HL-60/S4 (cell line): ENCODE data around the gene ABHD17B.
"Not testable (repeated sequence)": the region's sequence is repeated elsewhere in the genome, so short reads cannot be mapped to it uniquely, and the experiment has no call there.

Experiments
- in situ Hi-C: fragments of 300-500 bp; cut with MboI; formaldehyde crosslinking; loops from 2 replicates; pipeline ENCODE4 v1.14.3; 2022; ENCODE audit warnings: low sequenced_read_pairs

The ABHD17B gene

DNA sequence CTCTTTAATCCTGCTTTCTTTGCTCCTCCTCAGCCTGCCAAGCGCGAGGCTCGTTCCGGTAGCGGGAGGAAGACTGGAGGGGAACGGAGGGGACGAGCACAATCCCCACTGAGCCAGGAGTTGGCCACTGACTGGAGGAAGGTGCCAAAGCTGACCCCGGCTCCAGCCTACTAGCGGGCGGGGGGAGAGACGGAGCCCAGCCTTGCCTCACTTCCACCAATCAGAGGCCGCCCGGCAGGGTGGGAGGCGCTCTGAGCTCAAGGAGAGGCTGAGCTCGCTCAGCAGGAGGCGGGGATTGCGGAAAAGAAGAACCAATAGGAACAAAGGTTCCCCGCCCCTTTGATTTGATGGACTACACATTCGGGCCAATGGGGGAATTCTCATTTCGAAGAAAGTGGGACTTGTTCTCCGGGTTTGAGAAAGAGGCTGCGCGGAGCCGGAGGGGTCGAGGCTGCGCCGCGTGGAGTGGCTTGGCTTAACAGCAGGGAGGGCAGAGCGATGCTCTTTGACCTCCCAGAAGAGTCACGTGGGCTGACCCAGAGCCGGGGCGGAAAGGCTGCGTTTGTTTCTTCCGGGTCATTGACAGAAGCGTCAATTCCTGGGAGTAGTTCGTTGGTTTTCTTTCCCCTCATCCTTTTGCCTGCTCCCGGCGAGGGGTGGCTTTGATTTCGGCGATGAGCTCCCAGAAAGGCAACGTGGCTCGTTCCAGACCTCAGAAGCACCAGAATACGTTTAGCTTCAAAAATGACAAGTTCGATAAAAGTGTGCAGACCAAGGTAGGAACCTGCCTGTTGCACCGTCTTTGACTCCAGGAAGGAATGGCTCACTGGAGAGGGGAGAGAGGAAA lies at the start of gene ABHD17B, which contains the start of gene C9orf85:
Gene ABHD17B, minus strand, starts transcription at position 133 of the 847 bp plus-strand sequence. CDS start 36,113 bp downstream, outside the sequence.
Gene C9orf85, plus strand, starts transcription at position 579 of the 847 bp plus-strand sequence. Its CDS starts 96 bp downstream, at position 675.
- in situ Hi-C loops, result no loop called here

DNA sequence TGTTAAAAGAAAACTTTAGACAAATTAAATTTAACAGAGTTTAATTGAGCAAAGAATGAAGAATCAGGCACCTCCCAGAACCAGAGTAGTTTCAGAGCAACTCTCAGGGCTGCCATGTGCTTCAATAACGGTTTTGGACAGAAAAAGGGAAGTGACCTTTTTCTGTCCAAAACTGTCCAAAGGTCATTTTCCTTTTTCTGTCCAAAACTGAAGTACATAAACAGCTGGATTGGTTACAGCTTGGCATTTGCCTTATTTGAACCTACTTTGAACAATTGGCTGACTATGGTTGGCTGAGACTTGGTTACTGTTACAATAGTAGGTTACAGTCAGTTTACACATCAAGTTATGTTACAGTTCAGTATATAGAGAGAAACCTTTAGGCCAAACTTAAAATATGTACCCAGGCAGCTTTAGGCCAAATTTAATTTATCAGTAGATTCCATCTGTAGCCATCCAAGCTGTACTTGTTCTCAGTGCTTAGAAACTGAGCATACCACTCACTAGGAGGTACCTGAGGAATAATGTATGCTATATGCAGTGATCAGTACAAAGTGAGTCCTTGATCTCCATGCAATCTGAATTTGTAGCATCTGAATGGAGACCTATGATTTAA lies 44.4 kb upstream of the ABHD17B start:
- in situ Hi-C loops, result no loop called here

DNA sequence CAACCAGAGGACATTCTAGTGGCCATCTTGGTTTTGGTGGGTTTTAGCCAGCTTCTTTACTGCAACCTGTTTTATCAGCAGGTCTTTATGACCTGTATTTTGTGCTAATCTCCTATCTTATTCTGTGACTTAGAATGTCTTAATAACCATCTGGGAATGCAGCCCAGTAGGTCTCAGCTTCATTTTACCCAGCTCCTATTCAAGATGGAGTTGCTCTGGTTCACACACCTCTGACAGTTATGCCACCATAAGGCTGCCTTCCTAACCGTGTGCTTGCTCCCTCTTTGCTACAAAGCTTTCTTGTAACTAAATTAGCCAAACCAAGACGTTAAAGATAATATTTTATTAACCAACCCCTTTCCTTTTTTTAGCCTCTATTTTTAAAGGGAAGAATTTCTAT lies 43.7 kb upstream of the ABHD17B start:
- in situ Hi-C loops, result not testable (repeated sequence)

DNA sequence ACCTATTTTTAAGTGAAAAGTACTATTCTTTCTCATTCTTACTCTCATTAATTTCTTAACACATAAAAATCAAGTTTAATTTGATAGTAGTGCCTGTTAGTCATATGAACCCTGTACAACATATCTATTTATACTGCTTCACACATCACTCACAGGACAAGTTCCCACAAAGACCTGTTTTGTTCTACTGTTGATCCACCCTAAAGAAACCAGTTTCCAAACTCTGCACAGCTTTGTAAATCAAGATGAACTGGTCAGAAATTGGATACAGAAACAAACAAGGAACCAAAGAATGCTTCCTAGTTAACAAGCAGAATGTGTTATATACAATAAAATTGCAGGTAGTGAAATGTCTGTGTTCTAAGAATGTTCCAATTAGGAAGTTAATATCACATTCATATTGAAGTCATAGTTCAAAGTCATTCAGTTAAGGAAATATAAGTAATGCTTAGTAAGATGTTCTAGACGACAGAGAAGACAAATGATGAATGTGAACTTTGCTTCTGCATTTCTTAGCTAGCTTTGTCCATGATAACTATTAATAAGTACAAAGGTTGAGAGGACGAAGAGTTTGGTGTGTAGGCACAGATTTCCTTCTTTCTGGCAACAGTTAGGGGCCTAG lies 33.9 kb upstream of the ABHD17B start:
- in situ Hi-C loops, result no loop called here

DNA sequence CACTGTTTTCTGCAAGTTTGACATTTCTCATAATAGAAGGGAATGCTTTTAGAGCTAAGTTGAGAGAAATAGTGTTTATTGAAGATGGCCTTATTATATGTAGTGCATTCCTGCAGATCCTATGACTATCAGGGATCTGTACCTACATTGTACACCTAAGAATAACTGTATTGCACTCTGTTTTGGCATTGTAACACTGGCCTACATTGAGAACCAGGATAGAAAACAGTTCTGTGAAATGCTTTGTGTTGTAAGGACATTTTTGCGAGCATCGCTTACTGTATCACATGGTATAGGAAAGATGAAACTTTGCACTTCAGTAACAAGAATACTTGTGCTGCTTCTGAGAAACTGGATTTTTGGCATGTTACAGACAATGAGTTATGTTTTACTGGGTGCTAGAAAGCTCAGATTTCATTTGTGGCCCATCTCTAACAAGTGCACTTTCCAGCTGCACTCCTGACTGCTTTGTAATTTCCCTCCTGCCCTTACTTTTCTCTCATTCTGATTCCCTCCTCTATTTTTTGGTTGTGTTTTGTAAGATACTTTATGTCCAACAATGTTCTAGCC lies 31.1 kb upstream of the ABHD17B start:
- in situ Hi-C loops, result no loop called here

DNA sequence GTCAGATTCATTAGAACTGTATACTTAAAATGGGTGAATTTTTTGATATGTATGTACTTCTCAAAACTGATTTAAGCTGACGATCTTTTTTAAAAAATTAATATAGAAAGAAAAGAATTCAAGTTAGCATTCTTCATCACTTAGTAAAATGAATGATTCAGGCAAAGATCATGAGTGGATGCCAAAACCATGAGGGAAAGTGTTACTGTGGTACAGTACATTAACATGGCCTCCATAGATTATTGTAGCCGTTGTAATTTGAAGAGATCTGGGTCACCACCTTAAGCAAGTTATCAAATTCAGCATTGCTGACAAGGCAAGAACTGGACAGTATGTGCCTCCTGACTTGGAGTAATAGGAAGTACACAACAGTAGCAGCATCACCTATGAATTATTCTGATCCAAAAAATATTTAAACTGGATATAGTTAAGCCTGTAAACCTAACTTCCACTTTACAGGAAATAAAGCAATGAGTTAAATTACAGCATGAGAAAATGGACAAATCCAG lies 30.1 kb upstream of the ABHD17B start:
- in situ Hi-C loops, result no loop called here

DNA sequence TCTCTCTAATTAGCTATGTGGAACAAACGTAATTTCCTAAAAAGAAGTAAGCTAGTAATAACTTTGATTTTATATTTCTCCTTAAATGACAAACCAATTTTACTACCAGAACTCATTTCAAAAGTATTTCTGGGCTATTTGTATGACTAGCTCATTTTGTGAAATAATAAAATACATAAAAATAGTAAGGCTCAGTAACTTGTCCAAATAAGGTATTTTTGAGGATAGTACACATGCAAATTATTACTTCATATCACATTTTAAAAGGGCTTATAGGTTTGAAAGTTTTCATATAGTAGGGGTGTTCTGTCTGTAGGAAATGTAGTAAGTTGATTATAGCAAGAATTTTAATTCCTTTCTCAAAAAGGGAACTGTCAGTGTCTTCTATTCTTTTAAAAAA lies 26.9 kb upstream of the ABHD17B start:
- in situ Hi-C loops, result no loop called here

DNA sequence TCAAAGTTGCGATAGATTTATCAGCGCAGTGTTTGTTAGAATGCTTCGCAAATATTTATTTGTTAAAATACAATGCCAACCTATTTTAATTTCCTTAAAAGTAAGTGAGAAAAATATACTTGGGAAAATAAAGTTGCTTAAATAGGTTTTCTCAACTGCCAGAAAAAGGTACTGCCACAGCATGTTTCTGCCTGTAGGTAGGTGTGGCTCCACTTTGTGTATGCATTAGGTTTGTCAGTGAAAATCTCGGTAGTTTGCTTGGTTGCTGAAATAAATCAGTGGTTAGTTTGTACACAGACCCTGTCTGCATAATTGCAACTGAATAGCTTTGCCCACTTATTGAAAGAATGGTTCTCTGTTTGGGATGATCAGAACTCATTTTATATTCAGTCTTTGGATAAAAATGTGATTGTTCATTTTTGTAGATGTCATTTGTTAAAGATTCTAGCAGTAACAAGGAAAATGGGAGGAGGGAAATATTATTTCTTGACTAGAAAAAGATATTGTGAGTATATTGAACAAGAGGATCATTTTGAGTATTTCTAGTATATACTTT lies 26.2 kb upstream of the ABHD17B start:
- in situ Hi-C loops, result no loop called here

DNA sequence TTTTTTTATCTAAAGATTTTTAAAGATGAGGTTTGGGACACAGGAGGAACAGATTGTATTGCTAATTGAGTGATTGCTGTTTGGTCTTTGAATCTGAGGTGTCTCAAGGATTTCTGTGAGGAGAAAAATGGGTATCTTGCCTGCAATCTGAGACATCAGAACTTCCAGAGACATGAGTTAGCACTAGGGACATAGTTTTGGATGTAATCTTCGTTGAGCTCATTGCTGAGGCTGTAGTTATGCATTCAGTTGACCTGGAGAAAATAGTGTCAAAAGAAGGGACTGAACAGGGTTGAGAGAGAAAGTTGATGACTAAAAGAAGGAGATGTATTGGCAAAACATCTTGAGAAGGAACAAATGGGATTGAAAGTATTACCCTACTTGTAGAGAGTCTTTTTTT lies 25.1 kb upstream of the ABHD17B start:
- in situ Hi-C loops, result no loop called here

DNA sequence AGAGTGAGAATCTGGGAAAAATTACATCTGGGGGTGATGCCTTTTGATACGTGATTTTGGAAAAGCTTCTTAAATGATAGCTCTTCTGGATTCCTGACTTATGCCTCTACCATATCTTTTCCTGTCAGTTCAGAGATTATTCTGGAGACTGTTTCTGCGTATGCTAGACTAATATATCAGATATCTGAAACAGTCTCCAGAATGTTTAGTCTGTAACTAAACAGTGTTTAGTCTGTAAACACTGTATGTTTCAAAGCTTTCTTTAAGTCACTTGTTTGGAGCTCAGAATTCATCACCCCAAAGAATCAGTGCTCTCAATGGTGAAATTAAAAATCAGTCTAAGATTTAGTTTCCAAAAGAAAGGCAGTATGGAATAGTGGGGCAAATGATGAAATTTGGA lies 20.2 kb upstream of the ABHD17B start:
- in situ Hi-C loops, result no loop called here

DNA sequence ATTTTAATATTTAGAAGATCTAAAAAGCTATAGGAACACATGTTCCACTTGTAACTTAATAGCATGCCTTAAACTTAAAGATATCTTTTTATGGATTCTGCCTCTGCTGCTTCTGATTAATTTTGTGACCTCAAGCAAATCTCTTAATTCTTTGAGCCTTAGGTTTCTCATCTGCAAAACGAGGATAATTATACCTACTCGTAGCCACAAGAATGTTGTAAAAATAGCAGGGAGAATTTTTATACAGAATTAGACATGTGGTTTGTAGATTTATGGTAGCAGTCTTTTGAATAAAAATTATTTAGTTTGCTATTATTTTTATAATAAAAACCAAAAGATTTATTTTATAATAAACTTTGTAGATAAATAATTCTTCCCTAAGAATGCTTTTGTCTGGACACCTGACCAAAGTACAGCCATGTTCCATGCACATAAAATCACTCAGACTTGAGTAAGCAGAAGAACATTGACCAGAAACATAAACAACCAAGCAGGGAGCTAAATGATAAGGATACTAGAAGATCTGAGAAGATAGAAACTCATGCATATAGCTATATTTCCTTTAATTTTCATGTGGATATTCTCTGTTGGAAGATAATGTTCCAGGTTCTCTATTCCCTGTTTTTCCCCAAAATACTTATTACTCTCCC lies 18.9 kb upstream of the ABHD17B start:
- in situ Hi-C loops, result no loop called here

DNA sequence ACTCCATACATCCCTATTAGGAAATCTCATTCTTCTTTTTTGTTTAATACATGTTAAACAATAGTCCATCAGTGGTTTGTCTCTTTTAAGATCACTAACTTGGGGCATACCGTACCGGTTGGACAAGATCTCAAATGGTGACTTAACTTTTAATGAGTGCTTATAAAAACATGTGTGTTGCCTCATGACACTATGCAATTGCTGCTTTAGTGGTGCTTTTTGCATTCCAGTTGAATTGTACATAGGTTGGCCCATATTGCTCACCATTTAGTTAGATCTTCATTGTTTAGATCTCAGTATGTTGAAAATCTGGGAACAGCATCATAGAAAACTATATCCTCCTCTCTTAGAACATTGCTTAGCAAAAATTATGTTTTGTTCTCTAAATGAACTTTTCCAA lies 18.2 kb upstream of the ABHD17B start:
- in situ Hi-C loops, result no loop called here

DNA sequence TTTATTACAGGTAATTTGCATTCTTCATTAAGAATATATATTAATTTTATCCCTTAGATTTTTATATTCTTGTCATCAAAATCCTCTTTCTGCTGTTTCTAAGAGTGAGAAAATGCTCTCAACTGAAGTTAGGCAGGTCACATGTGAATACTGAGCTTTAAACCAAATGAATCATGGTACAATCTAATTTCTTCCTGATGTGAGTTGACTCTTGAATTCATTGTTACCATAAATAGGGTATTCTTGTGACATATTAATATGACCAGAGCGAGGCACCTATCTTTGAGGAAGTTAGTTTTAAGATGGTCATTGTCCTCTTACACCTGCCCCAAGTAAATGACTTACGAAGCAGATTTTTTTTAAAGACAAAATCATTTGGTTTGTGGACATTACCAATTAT lies 17.8 kb upstream of the ABHD17B start:
- in situ Hi-C loops, result no loop called here

DNA sequence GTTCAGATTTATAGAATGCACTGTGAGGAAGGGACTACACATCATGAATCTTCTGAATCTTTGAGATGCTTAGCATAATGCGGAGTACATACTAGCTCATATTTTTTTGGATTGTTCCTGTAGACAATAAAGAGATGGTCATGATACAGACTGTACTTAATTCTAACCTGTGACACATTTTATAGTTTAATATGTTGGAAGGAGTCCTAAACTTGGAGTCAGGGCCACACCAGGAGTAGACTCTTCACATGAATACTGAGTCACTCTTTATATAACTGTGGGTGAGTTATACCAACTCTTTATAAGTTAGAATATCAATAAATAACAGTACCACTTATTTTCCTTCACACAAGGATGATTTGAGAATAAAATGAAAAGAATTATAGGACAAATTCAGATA lies 17.4 kb upstream of the ABHD17B start:
- in situ Hi-C loops, result no loop called here

DNA sequence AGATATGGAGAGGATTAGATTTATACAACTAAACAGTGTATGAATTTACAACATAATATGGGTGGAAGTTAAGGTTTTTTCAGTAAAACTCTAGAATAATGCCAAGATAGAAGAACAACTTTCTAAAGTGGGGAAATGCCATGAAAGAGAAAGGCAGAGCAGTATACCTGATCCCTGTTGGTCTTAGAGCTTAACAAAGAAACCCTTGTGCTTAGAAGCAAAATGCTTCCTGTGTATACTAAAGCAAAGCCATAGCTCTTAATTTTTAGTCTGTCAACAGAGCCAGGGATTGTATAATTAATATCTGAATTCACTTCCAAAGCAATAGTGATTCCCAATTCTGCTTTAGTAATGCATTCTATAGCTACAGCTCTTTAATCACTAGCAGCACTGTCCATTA lies 14.8 kb upstream of the ABHD17B start:
- in situ Hi-C loops, result no loop called here

DNA sequence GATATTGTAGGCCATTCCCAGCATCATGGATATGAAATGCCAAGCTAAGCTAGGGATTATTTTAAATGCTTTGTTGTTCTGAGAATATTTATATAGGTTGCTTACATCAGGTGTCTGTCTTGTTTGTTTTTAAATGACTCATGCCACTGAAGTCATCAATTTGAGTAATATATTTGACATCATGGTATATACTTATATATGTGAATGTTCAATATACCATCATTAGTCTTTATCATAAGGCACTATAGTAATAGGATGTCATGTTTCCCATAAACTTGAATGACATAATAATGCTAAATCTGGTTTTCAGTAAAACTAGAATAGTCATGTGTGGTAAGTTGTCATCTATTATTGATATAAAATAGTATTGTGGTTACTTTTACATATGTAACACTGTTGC lies 13.6 kb upstream of the ABHD17B start:
- in situ Hi-C loops, result no loop called here

DNA sequence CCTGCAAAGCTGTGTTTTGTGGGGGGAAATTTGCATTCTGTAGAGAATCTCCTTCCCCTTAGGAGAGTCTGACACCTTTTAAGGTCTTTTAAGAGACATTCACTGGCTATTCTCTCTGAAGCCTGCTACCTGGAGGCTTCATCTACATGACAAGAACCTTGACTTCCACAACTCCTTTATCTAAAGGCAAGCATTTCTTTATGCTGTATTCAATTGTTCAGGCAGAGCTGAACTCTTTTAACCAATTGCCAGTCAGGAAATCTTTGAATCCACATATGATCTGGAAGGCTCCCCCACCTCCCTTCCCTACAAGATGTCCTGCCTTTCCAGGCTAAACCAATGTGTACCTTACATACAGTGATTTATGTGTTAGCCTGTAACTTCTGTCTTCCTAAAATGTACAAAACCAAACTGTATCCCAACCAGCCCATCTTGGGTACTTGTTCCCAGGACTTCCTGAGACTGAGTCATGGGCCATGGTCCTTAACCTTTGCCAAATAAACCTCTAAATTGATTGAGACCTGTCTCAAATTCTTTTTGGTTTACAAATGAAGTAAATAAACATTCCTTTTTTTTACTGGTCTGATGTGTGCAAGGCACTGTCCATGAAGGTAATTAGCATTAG lies 10.3 kb upstream of the ABHD17B start:
- in situ Hi-C loops, result no loop called here

DNA sequence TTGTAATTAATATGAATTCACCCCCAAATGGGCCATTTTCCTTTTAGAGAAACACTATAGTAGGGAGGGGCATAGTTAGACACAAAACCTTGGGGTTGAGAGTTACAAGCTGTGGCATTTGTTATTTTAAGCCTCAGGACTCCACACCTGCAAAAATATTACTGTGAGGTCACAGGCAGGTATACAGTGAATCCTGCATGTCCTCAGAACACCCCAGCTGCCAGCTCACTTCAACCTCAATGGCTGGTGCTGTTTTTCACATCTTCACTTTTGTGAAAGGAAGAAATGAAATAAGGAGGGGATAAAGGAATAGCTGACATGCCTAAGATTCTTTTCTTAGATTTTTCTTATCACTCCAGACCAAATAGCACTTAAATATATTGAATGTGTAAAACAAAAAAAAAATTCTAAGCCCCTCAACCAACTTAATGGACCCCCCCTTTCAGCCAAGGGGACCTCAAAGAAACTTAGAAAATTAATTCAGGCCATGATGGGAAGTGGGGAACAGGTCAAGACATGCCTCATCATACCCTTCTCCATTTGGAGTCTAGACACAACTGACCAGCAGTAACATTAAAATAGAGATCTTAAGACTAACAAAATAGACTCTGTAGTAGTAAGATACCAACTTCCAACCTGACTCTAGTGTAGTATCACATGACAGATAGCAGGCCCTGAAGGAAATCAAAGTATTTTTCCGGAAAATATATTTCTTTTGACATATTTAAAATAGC lies 9.6 kb upstream of the ABHD17B start:
- in situ Hi-C loops, result no loop called here

DNA sequence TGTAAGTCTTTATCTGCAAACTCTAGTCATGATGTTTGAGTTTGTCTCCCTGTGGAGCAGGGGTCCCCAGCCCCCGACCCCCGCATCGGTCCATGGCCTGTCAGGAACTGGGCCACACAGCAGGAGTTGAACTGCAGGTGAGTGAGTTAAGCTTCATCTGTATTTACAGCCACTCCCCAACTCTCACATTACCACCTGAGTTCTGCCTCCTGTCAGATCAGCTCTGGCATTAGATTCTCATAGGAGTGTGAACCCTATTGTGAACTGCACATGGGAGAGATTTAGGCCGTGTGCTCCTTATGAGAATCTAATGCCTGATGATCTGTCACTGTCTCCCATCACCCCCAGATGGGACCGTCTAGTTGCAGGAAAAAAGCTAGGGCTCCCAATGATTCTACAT lies 7.4 kb upstream of the ABHD17B start:
- in situ Hi-C loops, result no loop called here
